WTC11 (cell line): ENCODE measurements around the gene C16orf46.

Source experiments
- CTCF ChIP-seq: fragments of 200-600 bp; IDR thresholded peaks from 2 replicates; pipeline ENCODE4 v1.8.0; 2022; ENCODE audit warnings: antibody characterized with exemption
- E2F1 ChIP-seq: sonication (generic); formaldehyde crosslinking; IDR thresholded peaks from 2 replicates; pipeline ENCODE4 v1.8.0; 2022; ENCODE audit warnings: mild to moderate bottlenecking, missing genetic modification reagents
- ELF4 ChIP-seq: sonication (generic); formaldehyde crosslinking; IDR thresholded peaks from 2 replicates; pipeline ENCODE4 v1.8.1; 2022; ENCODE audit warnings: low read depth, mild to moderate bottlenecking, moderate library complexity, missing genetic modification reagents
- FOXP4 ChIP-seq: sonication (generic); formaldehyde crosslinking; IDR thresholded peaks from 2 replicates; pipeline ENCODE4 v1.8.0; 2022; ENCODE audit warnings: mild to moderate bottlenecking, missing genetic modification reagents
- TEAD4 ChIP-seq: sonication (generic); formaldehyde crosslinking; IDR thresholded peaks from 2 replicates; pipeline ENCODE4 v1.8.0; 2022; ENCODE audit warnings: mild to moderate bottlenecking, missing genetic modification reagents
- USF1 ChIP-seq: sonication (generic); formaldehyde crosslinking; IDR thresholded peaks from 2 replicates; pipeline ENCODE4 v1.8.0; 2022; ENCODE audit warnings: mild to moderate bottlenecking, missing genetic modification reagents
- ZNF416 ChIP-seq: fragments of 250-450 bp; sonication (Bioruptor Pico); IDR thresholded peaks from 2 replicates; pipeline ENCODE4 v1.9.0; 2021; ENCODE audit warnings: mild to moderate bottlenecking, inconsistent platforms

- TF ChIP-seq CTCF, result no peak
- TF ChIP-seq ELF4 (CRISPR knock-in tag), result no peak
- no peak for TF ChIP-seq FOXP4
- TF ChIP-seq TEAD4 (CRISPR knock-in tag), result no peak
- no peak for TF ChIP-seq ZNF416 (CRISPR knock-in tag)
- no peak for TF ChIP-seq E2F1 (CRISPR knock-in tag)
- TF ChIP-seq USF1 (CRISPR knock-in tag), result no peak
Observed at GRCh38 chr16:81101702-81102101, 24.7 kb upstream of the C16orf46 start.
